Left renal pelvis (tissue), 4 donors: ENCODE data around the gene HTR5A. TPM values are rescaled to one million over a fixed set of nuclear protein-coding genes. Genes with fewer than 3 reads are reported as not detected.

ENCODE experiments used
- DNase-seq, 4 donors: peaks; one replicate each; pipeline ENCODE4 v3.0.0-alpha.2; 2013; ENCODE audit warnings: low read depth in 4 of 4, low spot score in 3 of 4
- polyA plus RNA-seq, 4 donors: library from polyadenylated mRNA; unstranded; fragments of 120-200 nt; gene quantifications; one replicate each; pipeline ENCODE4 v1.2.1, GENCODE V29; 2013; ENCODE audit not compliant: insufficient read length in 4 of 4

Gene HTR5A
- polyA plus RNA-seq, 4 donors, result not detected

DNA sequence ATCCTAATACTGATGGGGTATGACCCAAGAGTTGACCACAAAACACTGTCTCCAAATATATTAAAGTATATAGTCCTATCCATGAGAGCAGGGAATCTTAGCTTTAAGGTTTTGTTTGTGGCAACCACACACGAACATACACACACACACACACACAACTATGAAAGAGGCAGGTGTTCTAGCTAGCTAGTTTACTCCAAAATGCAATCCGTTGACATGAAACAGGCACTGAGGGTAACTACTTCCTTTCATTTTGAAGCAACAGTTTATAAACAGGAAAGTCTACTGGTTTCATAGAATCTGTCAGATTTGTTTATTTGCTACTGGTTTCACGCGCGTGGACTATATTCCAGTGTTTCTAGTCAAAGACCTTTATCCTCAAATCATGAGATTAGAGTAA, 14.8 kb downstream of the HTR5A start:
- DNase-seq, result no peak

DNA sequence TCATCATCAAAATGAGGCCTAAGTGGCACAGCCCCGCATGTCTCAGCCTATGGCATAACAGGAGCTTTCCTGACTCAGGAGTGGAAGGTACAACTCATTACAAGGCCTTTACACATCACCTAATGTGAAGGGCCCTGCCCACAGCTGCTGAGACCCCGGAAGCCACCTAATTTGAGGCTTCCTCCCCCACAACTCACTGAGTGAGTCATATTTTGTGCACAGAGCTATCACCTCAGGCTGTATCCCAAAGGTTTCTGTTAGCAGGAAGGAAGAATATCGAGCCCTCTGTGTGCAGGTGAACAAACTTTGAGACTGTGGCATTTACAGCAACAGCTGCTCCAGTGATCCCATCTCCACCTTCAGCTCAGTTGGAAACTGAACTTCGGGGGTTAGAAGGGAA, 20.6 kb downstream of the HTR5A start:
- no peak for DNase-seq

DNA sequence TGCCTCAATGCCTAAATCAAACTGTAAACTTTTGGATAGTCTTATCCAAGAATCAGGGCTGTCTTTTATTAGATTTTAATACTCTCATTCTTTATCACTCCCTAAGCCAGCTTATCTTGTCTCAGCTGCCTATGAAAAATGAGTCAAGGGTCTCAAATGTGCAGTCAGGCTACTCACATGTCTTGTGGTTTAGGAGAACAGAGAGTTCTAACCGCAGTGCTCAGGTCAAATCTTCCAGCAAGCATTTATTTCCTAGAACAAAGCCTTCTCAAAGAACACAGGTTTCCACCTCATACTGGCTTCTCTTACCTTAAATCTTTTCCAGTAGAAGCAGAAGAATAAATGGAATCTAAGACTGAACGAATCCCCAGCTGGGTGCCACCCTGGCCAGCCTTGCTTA, 23.5 kb downstream of the HTR5A start:
- DNase-seq, result no peak

DNA sequence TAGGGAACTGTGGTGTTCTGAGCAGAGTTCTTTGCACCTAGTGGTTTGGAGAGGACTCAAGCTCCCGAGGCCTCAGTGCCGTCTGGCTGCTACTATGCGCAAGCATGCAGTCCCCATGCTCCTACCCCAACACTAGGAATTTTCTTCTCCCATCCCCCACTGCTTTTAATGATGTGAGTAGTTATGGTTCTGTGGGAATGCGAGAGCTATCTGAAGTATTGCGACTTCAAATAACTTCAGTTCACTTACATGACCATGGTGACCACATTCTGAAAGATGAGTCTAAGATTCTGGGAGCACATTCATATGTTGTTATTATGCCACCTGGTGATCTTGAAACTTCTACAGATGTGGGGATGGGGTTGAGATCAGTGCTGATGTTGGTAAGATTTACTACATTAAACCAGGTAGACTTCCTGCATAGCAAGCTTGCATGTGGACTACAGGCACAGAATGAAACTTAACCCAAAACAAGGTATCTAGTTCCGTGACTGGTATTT, 24.6 kb downstream of the HTR5A start:
- DNase-seq, result no peak

DNA sequence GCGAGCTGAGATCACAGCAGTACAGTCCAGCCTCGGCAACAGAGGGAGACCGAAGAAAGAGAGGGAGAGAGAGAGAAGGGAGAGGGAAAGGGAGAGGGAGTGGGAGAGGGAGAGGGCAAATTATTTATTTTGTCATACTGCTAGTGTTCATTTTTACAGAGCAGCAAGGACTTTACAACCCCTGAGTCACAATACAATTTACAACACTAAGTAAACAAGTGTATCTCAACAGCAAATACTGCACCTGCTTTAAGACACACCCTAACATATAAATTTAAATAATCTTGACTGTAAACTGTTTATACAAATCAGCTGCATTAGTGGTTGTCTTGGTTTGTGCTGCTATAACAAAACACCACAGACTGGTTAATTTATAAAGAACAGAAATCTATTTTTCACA, 27.2 kb downstream of the HTR5A start:
- no peak for DNase-seq

DNA sequence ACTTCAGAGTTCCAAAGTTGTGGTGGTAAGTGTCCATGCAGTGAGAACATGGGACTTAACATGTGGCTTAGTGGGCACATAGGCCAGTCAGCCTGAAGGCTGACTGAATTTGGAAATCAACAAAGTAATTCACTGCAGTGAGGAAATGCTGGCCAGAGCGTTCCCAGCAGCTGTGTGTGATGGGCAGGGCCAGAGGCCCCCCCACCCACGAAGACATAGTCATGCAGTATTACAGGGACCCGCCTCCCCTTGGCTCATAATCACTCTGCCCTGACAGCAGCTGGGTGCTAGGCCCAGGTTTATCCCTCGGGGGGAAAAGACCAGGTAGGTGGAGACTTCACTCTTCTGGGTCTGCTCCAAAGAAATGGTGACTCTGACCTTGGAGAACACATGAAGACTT, 33.7 kb downstream of the HTR5A start:
- DNase-seq, result no peak

DNA sequence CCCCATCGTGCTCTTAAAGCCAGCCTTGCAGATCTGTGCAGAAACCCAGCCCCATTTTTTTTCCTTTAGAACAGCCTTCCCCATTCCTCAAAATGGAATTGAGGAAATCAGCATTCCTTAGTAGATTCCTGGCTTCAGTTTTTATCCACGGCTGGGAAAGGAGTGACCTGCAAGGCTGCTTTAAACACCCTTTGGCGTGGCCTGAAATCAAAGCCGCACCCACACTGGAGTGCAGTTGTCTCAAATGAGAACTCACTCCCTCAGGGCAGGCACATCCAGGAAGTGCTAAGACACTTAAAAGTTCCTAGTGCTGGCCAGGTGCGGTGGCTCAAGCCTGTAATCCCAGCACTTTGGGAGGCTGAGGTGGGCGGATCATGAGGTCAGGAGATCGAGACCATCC, 34.8 kb downstream of the HTR5A start:
- DNase-seq, result no peak

DNA sequence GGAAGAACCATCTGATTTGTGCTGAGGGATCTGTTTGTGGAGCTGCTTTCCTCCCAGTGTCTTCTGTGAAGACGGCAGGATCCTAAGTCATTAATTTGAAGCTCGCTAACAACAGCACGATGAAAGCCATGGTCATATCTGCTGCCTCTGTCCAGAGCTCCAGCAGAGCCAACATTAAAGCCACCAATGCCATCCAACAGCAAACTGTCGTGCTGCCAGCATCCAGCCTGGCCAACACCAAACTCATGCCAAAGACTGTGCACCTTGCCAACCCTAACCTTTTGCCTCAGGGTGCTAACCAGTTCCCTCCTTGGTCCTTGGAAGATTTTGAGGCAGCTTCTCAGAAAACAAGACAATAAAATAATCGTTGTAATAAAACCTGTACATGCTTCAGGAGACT, 36.2 kb downstream of the HTR5A start:
- no peak for DNase-seq

DNA sequence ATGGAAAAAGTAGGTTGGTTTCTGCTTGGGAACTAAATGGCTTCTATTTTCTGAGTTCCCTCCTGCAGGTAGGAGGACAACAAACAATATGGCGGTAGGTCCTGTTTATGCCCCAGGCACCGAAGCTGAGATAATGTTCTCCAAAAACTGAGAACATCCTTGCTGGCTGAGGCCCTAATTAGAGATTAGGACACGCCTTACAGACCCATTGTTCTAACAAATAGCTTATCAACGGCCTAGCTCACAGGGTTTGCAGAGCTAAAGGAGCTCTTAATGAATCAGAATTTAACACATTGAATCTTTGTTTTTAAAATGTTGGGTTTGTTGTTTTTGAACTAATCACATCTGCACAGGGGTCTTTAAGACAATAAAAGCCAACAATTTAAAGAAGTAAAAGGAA, 37.0 kb downstream of the HTR5A start:
- DNase-seq, result no peak

DNA sequence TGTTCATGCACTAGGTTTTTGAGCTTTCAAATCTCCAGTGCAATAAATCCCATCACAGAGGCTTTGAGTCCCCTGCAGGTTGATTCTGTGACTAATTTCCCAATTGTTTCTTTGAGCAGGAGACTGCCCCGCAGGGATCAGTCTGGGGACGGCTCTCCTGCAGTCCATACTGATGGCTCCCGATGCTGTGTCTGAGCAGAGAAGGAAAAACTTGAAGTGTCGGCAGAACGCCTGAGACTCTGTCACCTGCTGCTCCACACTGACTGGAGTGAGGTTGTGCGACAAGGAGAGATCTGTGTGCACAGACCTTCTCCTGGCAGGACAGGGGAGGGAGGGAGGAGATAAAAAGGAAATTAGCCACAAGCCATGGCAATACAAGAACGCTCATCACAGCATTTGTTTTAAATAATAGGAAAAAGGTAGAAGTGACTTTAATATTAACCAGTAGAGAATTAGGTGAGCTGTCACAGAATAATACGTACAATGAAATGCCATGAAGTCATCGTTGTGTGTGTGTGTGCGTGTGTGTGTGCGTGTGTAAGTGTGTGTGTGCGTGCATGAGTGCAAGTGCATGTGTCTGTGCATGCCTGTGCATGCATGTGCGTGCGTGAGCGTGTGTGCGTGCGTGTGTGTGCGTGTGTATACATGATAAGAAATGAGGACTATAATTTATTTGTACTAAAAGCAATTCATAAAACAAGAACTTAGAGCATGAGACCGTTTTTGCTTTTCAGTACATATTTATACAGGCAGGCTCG, 38.2 kb downstream of the HTR5A start:
- DNase-seq, result no peak

DNA sequence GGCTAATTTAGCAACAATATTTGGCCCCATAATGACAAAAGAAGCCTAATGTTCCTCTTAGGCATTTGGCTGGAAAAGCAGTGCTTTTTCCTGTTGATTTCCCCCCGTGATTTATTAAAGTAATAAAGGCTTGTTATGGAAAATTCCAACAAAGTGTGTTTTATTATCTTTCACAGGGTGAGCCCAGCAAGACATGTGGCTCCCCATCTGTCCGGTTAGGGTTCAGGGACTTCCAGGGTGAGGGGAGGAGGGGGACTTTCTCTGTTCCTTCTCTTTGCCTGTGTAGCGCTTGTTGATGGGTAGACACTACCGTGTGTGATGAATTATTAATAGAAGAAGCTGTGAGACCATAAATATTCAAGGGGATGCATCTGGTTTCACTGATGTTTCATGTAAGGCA, 39.0 kb downstream of the HTR5A start:
- DNase-seq, result no peak

DNA sequence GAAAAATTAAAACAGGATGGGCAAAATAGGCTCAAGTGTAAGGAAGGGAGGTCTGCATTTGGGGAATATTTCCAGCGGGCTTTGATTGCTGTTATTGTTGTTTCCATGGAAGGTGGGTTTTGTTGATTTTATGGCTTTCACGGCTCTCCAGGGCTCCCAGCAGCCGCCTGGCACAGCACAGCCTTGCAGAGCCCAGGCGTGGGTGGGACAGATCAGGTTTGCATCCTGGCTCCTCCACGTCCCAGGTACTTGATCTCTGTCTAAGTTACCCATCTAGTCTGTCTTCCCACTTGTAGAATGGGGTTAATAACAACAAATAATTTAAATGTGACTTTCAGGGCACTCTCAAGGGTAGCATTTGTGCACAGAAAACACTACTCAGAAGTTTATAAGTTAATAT, 45.2 kb downstream of the HTR5A start:
- DNase-seq, result no peak

DNA sequence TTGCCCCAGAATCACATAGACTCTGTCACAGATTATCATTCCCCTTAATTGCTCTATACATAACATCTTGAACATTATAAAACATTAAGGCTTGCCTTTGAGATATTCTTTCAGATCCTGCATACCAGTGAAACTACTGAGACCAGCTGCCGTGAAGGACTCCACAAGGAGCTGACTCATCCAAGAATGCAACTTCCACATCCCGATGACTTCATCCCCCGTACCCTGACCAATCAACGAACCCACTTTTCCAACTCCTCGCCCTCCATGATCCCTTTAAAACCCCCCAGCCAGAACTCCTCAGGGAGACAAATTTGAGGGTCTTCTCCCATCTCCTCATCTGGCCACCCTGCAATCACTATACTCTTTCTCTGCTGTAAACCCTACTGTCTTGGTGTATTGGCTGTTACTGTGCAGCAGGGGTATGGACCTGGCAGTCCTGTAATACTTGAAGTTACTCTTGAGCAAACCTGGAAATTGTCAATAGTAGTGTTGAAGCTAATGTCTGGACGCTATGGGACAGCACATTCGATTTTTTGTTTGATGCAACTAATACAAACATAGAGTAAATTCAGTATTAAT, 49.8 kb downstream of the HTR5A start:
- no peak for DNase-seq

DNA sequence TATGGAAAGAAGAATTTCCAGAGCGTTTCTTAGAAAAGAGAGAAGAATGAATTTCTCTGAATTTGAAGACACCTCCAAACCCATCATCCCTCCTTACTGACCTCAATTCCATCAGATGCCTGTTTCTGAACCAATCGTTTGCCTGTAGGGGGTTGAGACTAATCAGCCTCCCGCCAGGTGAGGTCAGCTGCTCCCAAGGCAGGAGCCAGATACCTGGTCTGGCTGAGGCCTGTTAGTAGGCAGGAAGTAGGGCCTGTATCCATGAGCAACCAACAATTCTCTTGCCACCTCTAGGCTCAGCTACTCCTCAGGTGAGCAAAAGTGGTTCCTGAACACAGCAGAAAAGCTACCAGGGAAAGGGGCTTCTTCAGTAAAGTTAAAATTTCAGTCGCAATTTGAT, 50.3 kb downstream of the HTR5A start:
- no peak for DNase-seq

DNA sequence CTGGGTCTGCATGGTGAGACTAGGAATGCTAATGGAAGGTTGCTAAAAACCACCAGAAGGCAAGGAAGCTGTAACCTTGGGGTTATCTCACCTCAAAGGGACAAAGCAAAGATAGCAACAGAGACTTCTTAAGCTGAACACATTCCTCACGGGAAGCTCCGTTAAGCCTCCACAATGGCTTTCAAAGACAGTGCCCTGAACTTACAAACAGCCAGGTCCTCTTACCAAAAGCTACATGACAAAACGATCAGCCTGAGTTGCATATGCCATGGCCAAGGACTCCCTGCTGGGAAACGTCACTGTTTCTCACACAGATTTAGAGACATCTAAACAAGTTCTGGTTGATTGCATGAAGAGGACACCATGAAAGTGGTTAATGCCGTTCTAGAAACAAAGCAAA, 52.7 kb downstream of the HTR5A start:
- DNase-seq, result no peak

DNA sequence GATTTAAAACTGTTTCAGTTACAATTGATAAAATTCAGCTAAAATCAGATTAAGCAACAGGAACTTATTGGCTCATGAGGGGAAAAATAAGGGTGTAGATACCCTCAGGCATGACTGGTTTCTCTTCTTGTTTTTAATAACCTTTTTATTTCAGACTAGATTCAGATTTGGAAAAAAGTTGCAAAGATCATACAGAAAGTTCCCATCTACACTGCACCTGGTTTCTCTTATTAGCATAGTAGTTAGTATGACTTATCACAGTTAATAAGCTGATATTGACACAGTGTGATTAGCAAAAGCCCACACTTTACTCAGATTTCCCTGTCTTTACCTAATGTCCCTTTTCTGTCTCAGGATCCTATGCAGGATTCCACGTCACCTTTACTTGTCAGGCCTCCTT, 53.3 kb downstream of the HTR5A start:
- no peak for DNase-seq

DNA sequence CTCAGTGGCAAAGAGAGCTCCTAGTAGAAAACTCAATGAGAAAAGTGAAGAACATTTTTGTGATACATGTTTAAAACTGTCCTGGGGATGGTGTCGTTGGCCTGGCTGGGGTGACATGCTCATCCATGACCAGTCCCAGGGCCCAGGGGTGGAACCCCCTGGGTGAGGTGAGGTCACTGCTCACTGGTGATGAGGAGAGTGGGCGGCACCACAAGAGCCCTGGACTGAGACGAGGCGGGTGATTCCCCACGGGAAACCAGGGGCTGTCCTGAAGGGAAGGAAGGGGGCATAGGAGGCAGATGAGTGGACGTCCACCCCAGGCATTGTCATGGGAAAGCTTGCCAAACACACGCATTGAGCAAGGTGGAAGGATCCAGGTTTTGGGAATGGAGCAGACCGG, 54.6 kb downstream of the HTR5A start:
- no peak for DNase-seq

DNA sequence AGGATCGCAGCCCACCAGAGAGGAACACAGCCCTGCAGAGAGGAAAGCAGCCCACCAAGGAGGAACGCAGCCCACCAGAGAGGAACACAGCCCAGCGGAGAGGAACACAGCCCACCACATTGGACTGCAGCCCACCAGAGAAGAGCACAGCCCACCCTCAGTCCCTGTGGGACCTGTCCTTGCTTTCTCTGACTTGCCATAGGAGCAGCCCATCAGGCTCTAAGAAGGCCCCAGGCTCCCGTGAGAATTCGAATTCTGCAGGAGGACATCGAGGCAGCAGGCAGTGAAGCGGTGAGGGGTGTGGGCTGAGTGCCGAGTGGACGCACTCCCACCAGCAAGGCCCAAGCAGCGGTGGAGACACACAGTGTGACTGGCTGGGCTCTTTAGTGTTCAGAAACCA, 59.1 kb downstream of the HTR5A start:
- no peak for DNase-seq

DNA sequence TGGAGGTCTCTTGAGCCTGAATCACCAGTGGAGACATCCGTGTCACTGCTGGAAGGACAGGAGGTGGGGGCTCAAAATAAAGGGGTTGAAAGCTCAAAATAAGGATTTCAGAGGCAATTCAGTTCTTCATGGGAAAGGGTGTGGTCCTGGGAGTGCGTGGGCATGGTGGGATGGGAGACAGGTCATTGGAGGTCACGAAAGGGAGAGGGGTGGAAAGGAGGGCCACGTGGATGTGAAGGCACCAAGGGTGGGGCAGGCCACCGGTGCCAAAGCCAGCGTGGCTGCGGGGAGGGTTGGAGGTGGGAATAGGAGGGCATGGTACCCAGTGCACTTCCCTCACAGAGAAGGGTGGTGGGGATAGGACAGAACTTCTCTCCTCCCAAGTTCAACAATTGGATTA, 59.7 kb downstream of the HTR5A start:
- no peak for DNase-seq

DNA sequence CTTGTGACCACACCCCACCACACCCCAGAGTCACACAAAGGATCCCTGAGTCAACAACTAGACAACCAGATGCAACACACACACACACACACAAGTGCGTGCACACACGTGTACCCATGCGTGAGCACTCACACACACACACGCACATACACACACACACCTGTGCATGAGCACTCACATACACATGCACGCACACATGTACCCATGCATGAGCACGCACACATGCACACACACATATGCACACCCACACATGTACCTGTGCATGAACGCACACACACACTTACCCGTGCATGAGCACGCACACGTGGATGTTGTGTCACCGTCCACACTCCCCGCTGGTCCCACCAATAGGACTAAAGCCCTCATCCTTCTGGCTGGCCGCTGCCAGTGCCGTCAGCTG, 60.4 kb downstream of the HTR5A start:
- DNase-seq, result no peak

DNA sequence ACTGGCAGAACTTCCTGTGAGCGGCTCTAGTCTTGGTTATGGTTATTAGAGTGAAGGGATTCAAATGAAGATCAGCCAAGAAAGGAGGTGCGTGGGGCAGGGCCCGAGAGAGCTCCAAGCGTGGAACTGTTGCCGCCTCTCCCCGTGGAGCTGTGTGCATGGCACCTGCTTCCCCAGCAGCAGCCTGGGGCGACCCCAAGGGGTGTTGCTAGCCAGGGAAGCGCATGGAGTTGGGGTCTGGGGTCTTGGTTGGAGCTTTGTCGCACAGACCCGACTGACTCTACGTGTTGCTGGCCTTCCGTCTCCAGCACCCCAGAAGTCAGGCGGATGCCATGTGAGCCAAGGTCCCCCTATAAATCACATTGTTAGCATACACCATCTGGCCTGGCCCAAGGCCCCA, 61.0 kb downstream of the HTR5A start:
- no peak for DNase-seq

DNA sequence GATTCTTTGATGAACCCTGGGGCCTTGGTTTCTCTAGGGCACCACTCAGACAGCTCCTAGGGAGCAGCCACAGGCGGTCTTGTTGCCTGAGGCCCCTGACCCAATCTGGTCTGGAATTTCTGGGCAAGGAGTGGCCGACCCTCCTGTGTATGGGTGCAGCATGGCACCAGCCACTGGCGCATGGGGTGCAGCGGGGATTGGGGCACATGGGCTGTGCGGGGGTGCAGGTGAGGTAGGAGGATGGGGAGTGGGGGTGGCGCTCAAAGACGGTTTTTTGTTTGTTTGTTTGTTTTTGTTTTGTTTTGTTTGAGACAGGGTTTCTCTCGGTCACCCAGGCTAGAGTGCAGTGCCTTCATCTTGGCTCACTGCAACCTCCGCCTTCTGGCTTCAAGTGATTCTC, 62.3 kb downstream of the HTR5A start:
- no peak for DNase-seq
